Chondrocyte (in vitro differentiated cells): ENCODE results near the gene TM4SF18. TPM values are rescaled to one million over a fixed set of nuclear protein-coding genes. Genes with fewer than 3 reads are reported as not detected.

Experiments used
- DNase-seq: peaks from one replicate; pipeline ENCODE4 v3.0.0; 2021; ENCODE audit warnings: mixed read lengths, low spot score
- H3K27ac Mint-ChIP-seq: one replicate; pipeline ENCODE4 v1.8.0; 2021; ENCODE audit warnings: mild to moderate bottlenecking, moderate library complexity, mixed read lengths; ENCODE audit not compliant: unreplicated experiment
- H3K27me3 Mint-ChIP-seq: 2 replicates; pipeline ENCODE4 v1.8.0; 2021; ENCODE audit warnings: low read depth, mixed read lengths
- H3K36me3 Mint-ChIP-seq: 2 replicates; pipeline ENCODE4 v1.8.0; 2021; ENCODE audit warnings: low read depth, mixed read lengths
- H3K4me1 Mint-ChIP-seq: 2 replicates; pipeline ENCODE4 v1.8.0; 2021; ENCODE audit warnings: low read depth, mild to moderate bottlenecking, mixed read lengths
- H3K4me3 Mint-ChIP-seq: one replicate; pipeline ENCODE4 v1.8.0; 2021; ENCODE audit warnings: mild to moderate bottlenecking, moderate library complexity, mixed read lengths; ENCODE audit not compliant: unreplicated experiment
- H3K9me3 Mint-ChIP-seq: 2 replicates; pipeline ENCODE4 v1.8.0; 2021; ENCODE audit warnings: low read depth, mixed read lengths
- CTCF ChIP-seq: fragments of 200-600 bp; sonication (generic); IDR thresholded peaks from 2 replicates; pipeline ENCODE4 v1.5.0; 2021; ENCODE audit warnings: antibody characterized with exemption, mild to moderate bottlenecking, moderate library complexity
- total RNA-seq: library from RNA; stranded (reverse); gene quantifications from 3 replicates; pipeline ENCODE4 v1.2.1, GENCODE V29; 2021

TM4SF18 gene
- total RNA-seq, 1 donor from 2014 or later, result 0.20 TPM

- H3K27me3 Mint-ChIP-seq, result no peaks in the 10 kb centered on the region
These were observed 22.7 kb upstream of the TM4SF18 start for GRCh38 chr3:149356044-149356592.

GRCh38 chr3:149353581-149354184, 20.2 kb upstream of the TM4SF18 start:
- DNase-seq, result no peak
- no peak overlapping the region for H3K4me3 Mint-ChIP-seq
- peaks cover 6% of the 10 kb centered on the region for H3K4me1 Mint-ChIP-seq
- no peak overlapping the region for H3K27ac Mint-ChIP-seq
- H3K36me3 Mint-ChIP-seq, result no peaks in the 10 kb centered on the region
- no peaks in the 10 kb centered on the region for H3K9me3 Mint-ChIP-seq
- no peaks in the 10 kb centered on the region for H3K27me3 Mint-ChIP-seq
- TF ChIP-seq CTCF, result no peak

More at GRCh38 chr3:149356044-149356592, 22.7 kb upstream of the TM4SF18 start:
- TF ChIP-seq CTCF, result no peak
- no peak for DNase-seq
- Mint-ChIP-seq H3K4me1 (peaks cover 6% of the 10 kb centered on the region), H3K4me3 (no peak overlapping the region), H3K36me3 (no peaks in the 10 kb centered on the region), H3K27ac (no peak overlapping the region), H3K9me3 (no peaks in the 10 kb centered on the region)

- no peaks in the 10 kb centered on the region for H3K9me3 Mint-ChIP-seq
- peaks cover 6% of the 10 kb centered on the region for H3K4me1 Mint-ChIP-seq
- H3K36me3 Mint-ChIP-seq, result no peaks in the 10 kb centered on the region
- peak; percentile 83 for TF ChIP-seq CTCF
- DNase-seq, result no peak
- no peaks in the 10 kb centered on the region for H3K27me3 Mint-ChIP-seq
- H3K4me3 Mint-ChIP-seq, result no peak overlapping the region
- H3K27ac Mint-ChIP-seq, result no peak overlapping the region
These were observed 19.1 kb upstream of the TM4SF18 start for GRCh38 chr3:149352556-149352955.

- no peak for DNase-seq
- Mint-ChIP-seq H3K9me3 (no peaks in the 10 kb centered on the region), H3K4me3 (no peak overlapping the region), H3K27me3 (peaks cover 2% of the 10 kb centered on the region), H3K36me3 (no peaks in the 10 kb centered on the region), H3K4me1 (peaks cover 32% of the 10 kb centered on the region), H3K27ac (no peak overlapping the region)
- TF ChIP-seq CTCF, result peak; percentile 31
These were observed 10.5 kb upstream of the TM4SF18 start for GRCh38 chr3:149343951-149344350.

- H3K36me3 Mint-ChIP-seq, result no peaks in the 10 kb centered on the region
- TF ChIP-seq CTCF, result no peak
- no peak overlapping the region for H3K4me3 Mint-ChIP-seq
- H3K27me3 Mint-ChIP-seq, result peaks cover 2% of the 10 kb centered on the region
- peaks cover 35% of the 10 kb centered on the region for H3K4me1 Mint-ChIP-seq
- H3K9me3 Mint-ChIP-seq, result no peaks in the 10 kb centered on the region
- H3K27ac Mint-ChIP-seq, result no peak overlapping the region
- no peak for DNase-seq
These were observed 9.3 kb upstream of the TM4SF18 start for GRCh38 chr3:149342413-149343380.
